Measurements from ENCODE around the gene SLC29A1.
"Not testable (repeated sequence)": the region's sequence is repeated elsewhere in the genome, so short reads cannot be mapped to it uniquely, and the experiment has no call there.

SLC29A1 gene

GRCh38 chr6:44196351-44196750, 27.0 kb upstream of the SLC29A1 start:
- not testable (repeated sequence) for DNase-seq

GRCh38 chr6:44198684-44199083, 24.7 kb upstream of the SLC29A1 start:
- no peak for DNase-seq

- DNase-seq, result no peak
Observed at GRCh38 chr6:44199883-44200282, 23.5 kb upstream of the SLC29A1 start.

DNA sequence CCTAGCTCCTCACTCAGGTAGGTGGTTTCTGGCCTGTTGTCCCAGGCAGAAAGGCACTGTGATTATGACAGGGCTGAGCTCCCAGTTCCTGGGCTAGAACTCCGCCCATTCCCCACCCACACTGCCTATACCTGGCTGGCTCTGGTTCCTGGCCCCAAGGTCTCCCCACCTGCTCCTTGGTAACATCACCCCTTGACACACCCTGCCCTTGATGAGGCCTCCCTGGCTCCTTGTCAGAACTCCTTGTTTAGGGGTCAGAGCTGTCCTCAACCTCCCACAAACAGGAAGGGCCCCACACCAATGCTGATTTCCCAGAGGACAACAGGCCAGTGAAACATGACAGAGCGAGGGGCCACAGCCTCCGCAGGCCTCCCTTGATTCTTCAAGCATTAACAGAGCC, 22.2 kb upstream of the SLC29A1 start:
- no peak for DNase-seq

- DNase-seq, result no peak
Observed at GRCh38 chr6:44201638-44202303, 21.6 kb upstream of the SLC29A1 start.

- no peak for DNase-seq
Observed at GRCh38 chr6:44202332-44202971, 20.9 kb upstream of the SLC29A1 start.

DNA sequence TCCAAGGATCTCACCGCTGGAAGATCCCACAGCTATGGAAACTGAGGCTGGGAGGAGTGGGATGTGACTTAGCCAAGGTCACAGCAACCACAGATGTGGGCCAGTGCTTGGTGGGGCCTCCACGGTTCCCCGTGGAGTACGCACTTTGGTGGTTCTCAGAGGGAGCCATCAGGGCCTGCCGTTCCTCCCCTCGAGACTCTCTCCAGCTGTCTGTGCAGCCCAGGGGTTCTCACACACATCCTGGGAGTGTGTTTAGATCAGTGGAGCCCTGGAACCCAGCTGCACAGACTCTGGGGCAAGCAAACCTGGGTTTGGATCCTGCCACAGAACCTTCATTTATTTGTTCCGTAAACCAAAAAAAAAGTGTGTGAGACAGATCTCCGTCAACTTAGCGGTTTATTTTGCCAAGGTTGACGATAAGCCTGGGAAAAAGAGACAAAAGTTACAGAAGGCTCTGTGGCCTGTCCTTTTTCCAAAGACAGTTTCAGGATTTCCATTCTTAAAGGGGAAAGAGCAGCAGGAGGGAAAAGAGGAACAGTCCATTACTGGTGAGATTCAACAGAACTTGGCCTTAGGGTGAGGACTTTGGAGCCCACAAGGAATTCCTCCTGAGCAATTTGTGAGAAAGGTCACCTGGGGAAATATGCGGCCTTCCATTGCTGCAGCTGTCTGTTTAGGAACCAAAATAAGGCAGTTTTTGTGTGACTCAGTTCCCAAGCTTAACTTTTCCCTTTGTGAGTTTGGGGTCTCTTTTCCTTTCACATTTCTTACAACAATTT, 20.2 kb upstream of the SLC29A1 start:
- no peak for DNase-seq

- no peak for DNase-seq
Observed at GRCh38 chr6:44203955-44204354, 19.4 kb upstream of the SLC29A1 start.

DNA sequence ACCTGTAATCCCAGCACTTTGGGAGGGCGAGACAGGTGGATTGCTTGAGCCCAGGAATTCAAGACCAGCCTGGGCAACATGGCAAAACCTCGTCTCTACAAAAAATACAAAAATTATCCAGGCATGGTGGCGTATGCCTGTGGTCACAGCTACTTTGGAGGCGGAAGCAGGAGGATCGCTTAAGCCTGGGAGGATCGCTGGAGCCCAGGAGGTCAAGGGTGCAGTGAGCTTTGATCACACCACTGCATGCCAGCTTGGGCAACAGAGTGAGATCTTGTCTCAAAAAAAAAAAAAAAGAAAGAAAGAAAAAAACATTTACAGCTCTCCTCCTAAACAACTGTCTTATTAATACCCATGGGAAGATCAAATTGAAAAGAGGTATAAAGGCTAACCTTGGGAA, 15.4 kb upstream of the SLC29A1 start:
- DNase-seq, result no peak

DNA sequence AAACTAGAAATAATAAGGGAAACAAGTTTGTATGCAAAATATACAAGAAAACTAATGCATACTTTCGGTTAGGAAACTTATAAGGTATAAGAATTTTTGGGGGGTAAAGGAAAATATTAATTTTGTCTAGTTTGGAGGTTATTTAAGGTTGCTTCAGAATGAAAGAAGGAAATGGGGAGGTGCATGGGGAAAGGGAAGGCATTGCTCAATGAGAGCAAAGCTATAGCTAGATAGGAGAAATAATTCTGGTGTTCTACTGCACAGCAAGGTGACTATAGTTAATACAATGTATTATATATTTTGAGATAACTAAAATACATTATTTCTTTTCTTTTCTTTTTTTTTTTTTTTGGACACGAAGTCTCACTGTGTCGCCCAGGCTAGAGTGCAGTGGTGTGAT, 12.1 kb upstream of the SLC29A1 start:
- peak; percentile 37 for DNase-seq

GRCh38 chr6:44214307-44214706, 9.1 kb upstream of the SLC29A1 start:
- no peak for DNase-seq

GRCh38 chr6:44216677-44217331, 6.6 kb upstream of the SLC29A1 start, which contains the start of gene MYMX:
Gene MYMX (plus strand): TSS chr6:44216926. CDS start chr6:44217472, 546 bp downstream.
- DNase-seq, result no peak

DNA sequence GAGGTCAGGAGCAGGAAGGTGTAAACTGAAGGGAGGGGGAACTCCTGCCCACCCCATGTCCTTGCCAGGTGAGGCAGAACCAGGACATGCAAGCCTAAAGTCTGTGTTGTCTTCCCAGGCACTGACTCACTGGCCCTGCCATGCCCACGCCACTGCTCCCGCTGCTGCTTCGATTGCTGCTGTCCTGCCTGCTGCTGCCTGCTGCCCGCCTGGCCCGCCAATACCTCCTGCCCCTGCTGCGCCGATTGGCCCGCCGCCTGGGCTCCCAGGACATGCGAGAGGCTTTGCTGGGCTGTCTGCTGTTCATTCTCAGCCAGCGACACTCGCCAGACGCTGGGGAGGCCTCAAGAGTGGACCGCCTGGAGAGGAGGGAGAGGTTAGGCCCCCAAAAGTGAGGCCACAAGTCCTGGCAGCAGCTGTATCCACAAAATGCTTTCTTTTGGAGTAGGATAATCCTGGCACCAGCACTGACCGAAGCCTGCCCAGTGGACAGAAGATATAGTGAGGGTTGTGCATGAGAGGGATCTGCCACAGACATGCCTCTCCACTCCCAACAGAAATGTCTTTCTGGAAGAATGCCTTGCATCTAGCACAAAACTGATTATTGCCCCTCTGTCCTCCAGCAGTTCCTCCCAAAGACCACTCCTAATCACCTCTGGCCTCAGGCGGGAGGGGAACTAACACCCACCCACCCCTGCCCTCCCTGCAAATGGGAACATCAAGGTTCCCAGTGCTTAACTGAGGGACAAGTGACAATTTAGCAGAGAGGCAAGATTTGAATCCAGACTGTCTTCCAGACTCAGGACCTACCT, 5.9 kb upstream of the SLC29A1 start:
- no peak for DNase-seq

DNA sequence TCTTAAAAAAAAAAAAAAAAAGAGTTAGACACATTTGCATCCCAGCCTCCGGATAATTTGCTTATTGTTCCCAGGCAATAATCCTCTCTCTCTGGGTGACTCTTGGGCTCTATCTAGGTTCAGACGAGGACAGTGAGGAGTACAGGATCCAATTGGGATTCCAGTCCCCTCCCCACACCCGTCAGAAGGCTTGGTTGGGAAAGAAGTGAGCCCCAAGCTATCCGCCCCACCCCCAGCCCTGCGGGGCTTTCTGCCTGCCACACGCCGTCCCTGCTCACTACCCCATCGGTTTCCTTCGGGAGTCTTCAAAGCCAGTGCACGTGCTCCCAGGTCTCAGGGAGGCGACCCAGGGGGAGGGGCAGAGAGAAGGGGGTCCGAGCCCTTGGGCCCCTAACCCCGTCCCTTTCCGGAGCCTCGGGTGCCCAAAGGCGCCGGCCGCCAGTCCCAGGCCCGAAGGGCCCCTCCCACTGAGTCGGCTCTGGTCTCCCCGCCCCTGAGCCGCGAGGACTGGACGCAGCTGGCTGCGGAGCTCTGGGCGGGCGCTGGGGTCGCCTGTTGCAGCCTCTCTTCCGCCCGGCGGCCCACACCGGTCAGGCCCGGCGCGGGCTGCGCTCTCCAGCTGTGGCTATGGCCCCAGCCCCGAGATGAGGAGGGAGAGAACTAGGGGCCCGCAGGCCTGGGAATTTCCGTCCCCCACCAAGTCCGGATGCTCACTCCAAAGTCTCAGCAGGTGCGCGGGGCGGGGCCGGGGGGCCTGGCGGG, 4.2 kb upstream of the SLC29A1 start:
- DNase-seq, result peak; percentile 55

DNA sequence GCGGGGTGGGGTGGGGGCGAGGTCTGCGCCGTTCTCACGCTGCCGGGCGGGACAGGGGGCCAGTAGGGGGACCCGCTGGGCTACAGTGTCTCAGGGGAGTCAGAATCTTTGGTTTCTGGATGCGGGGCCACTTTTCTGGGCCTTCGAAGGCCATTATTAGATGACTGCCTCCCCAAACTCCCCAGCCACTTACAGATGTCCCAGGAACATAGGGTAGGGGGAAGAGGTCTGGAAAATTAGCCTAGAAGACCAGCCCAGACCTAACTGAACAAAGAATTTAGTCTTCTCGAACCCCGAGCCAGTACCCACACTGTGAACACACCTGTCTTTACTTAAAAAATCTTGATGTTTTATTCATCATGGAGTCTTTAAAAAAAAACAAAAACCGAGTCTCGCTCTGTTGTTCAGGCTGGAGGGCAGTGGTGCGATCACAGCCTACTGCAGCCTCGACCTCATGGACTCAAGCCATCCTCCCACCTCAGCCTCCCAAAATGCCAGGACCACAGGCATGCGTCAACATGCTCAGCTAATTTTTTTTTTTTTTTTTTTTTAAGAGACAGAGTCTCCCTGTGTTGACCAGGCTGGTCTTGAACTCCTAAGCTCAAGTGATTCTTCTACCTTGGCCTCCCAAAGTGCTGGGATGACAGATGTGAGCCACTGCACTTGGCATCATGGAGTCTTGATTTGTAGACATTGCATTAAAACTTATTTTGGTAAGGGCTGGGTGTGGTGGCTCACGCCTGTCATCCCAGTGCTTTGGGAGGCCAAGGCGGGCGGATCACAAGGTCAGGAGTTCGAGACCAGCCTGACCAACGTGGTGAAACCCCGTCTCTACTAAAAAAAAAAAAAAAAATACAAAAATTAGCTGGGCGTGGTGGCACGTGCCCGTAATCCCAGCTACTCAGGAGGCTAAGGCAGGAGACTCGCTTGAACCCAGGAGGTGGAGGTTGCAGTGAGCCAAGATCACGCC, 3.3 kb upstream of the SLC29A1 start:
- DNase-seq, result no peak

- DNase-seq, result no peak
Observed at GRCh38 chr6:44220913-44221290, 2.5 kb upstream of the SLC29A1 start.

- peak; percentile 77 for DNase-seq
Observed at GRCh38 chr6:44221291-44221960, 2.0 kb upstream of the SLC29A1 start.

GRCh38 chr6:44221961-44222335, 1.4 kb upstream of the SLC29A1 start:
- no peak for DNase-seq

- DNase-seq, result no peak
Observed at GRCh38 chr6:44222486-44223318, 693 bp upstream of the SLC29A1 start.
